K562 (cell line): Measurements from ENCODE around the gene CAPN8. TPM values are rescaled to one million over a fixed set of nuclear protein-coding genes. Genes with fewer than 3 reads are reported as not detected.
A peak's percentile ranks its signal among the peaks of the same experiment; 100 is the strongest.

Experiments
- ARNT ChIP-seq, 2 experiments: fragments of 450-650 bp; IDR thresholded peaks; 2 replicates each; pipeline ENCODE4 v1.6.1; 2016; ENCODE audit warnings: mild to moderate bottlenecking in 1 of 2
- CBFA2T3 ChIP-seq: fragments of 450-650 bp; IDR thresholded peaks from 2 replicates; pipeline ENCODE4 v1.6.1; 2017
- CBX1 ChIP-seq: sonication (generic); IDR thresholded peaks from 2 replicates; pipeline ENCODE4 v1.6.1; 2016; ENCODE audit warnings: antibody characterized with exemption, low read depth, mild to moderate bottlenecking
- CEBPG ChIP-seq, 3 experiments: fragments of 200-800 bp in 1 of 3; sonication (Bioruptor generic) in 1 of 3; sonication (generic) in 1 of 3; formaldehyde crosslinking in 1 of 3; IDR thresholded peaks in 2 of 3; conservative IDR thresholded peaks in 1 of 3; 2 replicates each; pipeline versions ENCODE4 v1.6.1 to v1.8.0; 2016 to 2022; ENCODE audit warnings: missing compliant biosample characterization in 2 of 3, missing genetic modification characterization in 2 of 3, mild to moderate bottlenecking in 1 of 3, missing genetic modification reagents in 1 of 3
- CXXC5 ChIP-seq: fragments of 250-450 bp; sonication (Bioruptor Pico); IDR thresholded peaks from 2 replicates; pipeline ENCODE4 v1.8.0; 2022; ENCODE audit warnings: inconsistent platforms, mild to moderate bottlenecking, moderate library complexity
- DDX20 ChIP-seq: fragments of 450-650 bp; IDR thresholded peaks from 2 replicates; pipeline ENCODE4 v1.6.1; 2016; ENCODE audit warnings: missing genetic modification characterization, low read depth, mild to moderate bottlenecking, missing compliant biosample characterization, moderate library complexity
- ERF ChIP-seq: fragments of 450-650 bp; formaldehyde crosslinking; IDR thresholded peaks from 2 replicates; pipeline ENCODE4 v1.4.0; 2020; ENCODE audit warnings: mild to moderate bottlenecking, mixed read lengths
- FOXK1 ChIP-seq: sonication (generic); formaldehyde crosslinking; IDR thresholded peaks from 2 replicates; pipeline ENCODE4 v1.8.0; 2022; ENCODE audit warnings: missing genetic modification reagents, mild to moderate bottlenecking, borderline replicate concordance
- ILK ChIP-seq: fragments of 450-650 bp; IDR thresholded peaks from 2 replicates; pipeline ENCODE4 v1.6.1; 2016; ENCODE audit warnings: missing genetic modification characterization, low read depth, mild to moderate bottlenecking, missing compliant biosample characterization, moderate library complexity, borderline replicate concordance
- KDM5B ChIP-seq: fragments of 200-600 bp; sonication (generic); IDR thresholded peaks from 2 replicates; pipeline ENCODE4 v1.6.1; 2012; ENCODE audit warnings: low read depth, mild to moderate bottlenecking, moderate library complexity, low read length, control low read depth, inconsistent platforms; ENCODE audit not compliant: insufficient replicate concordance
- L3MBTL2 ChIP-seq: fragments of 450-650 bp; IDR thresholded peaks from 2 replicates; pipeline ENCODE4 v1.6.1; 2016; ENCODE audit warnings: mild to moderate bottlenecking, moderate library complexity
- MITF ChIP-seq: IDR thresholded peaks from 2 replicates; pipeline ENCODE4 v1.6.1; 2014; ENCODE audit warnings: antibody characterized with exemption
- NELFE ChIP-seq: IDR thresholded peaks from 2 replicates; pipeline ENCODE4 v1.6.1; 2011; ENCODE audit warnings: mild to moderate bottlenecking; ENCODE audit not compliant: insufficient read depth, insufficient read length
- PCBP1 ChIP-seq: fragments of 200-400 bp; formaldehyde crosslinking; IDR thresholded peaks from 2 replicates; pipeline ENCODE4 v1.6.1; 2018; ENCODE audit warnings: mild to moderate bottlenecking, low read depth, low read length; ENCODE audit not compliant: poor library complexity, severe bottlenecking
- POLR2H ChIP-seq: IDR thresholded peaks from 2 replicates; pipeline ENCODE4 v1.6.1; 2016; ENCODE audit warnings: missing genetic modification characterization, low read depth, mild to moderate bottlenecking, control low read depth, missing compliant biosample characterization, moderate library complexity
- PTRF ChIP-seq: fragments of 450-650 bp; IDR thresholded peaks from 2 replicates; pipeline ENCODE4 v1.6.1; 2016; ENCODE audit warnings: mild to moderate bottlenecking, missing genetic modification characterization, missing compliant biosample characterization
- RAD21 ChIP-seq, 2 experiments: fragments of 250-450 bp in 1 of 2; fragments of 450-650 bp in 1 of 2; sonication (Bioruptor Pico) in 1 of 2; formaldehyde crosslinking in 1 of 2; IDR thresholded peaks in 1 of 2; conservative IDR thresholded peaks in 1 of 2; 2 replicates each; pipeline versions ENCODE4 v1.4.0 to v1.8.0; 2020 to 2022; ENCODE audit warnings: mild to moderate bottlenecking in 2 of 2, moderate library complexity in 1 of 2
- RBM17 ChIP-seq: fragments of 200-400 bp; formaldehyde crosslinking; IDR thresholded peaks from 2 replicates; pipeline ENCODE4 v1.6.1; 2017; ENCODE audit warnings: low read depth, mild to moderate bottlenecking, low read length, borderline replicate concordance
- RNF2 ChIP-seq: sonication (generic); IDR thresholded peaks from 2 replicates; pipeline ENCODE4 v1.6.1; 2016
- SMARCE1 ChIP-seq: fragments of 450-650 bp; IDR thresholded peaks from 2 replicates; pipeline ENCODE4 v1.7.1; 2016; ENCODE audit warnings: mild to moderate bottlenecking
- ZKSCAN1 ChIP-seq: fragments of 150-350 bp; IDR thresholded peaks from 2 replicates; pipeline ENCODE4 v1.6.1; 2016; ENCODE audit warnings: low read depth, low read length
- ZNF274 ChIP-seq: IDR thresholded peaks from 2 replicates; pipeline ENCODE4 v1.6.1; 2011; ENCODE audit warnings: low read depth, mild to moderate bottlenecking, low read length, moderate library complexity, borderline replicate concordance
- ZNF57 ChIP-seq: fragments of 450-650 bp; formaldehyde crosslinking; IDR thresholded peaks from 2 replicates; pipeline ENCODE4 v1.4.0; 2020; ENCODE audit warnings: mild to moderate bottlenecking, moderate library complexity
- ZNF586 ChIP-seq: fragments of 450-650 bp; formaldehyde crosslinking; conservative IDR thresholded peaks from 2 replicates; pipeline ENCODE4 v1.4.0; 2020; ENCODE audit warnings: mild to moderate bottlenecking, moderate library complexity
- polyA plus RNA-seq, 8 experiments: library from polyadenylated mRNA; depleted of rRNA in 4 of 8; stranded (reverse) in 5 of 8; unstranded in 3 of 8; fragments of >200 nt; fragmentation: Nextera tagmentation in 2 of 8; fragmentation: Illumina TruSeq in 1 of 8; extraction: Ambion mirVana in 2 of 8; extraction: Trizol in 1 of 8; gene quantifications; 2 replicates each; pipeline versions ENCODE4 v1.2.1 to v1.2.3, GENCODE V29; 2011 to 2014; ENCODE audit warnings: inconsistent platforms in 1 of 8, missing spikeins in 1 of 8
- total RNA-seq, 7 experiments: library from RNA; depleted of rRNA in 6 of 7; stranded (reverse); fragments of >200 nt in 6 of 7; fragmentation: Illumina TruSeq in 2 of 7; extraction: Trizol in 2 of 7; gene quantifications; 2 replicates each; pipeline versions ENCODE4 v1.2.1 to v1.2.3, GENCODE V29; 2011 to 2021; ENCODE audit warnings: low replicate concordance in 1 of 7
- TF ChIP-seq, protein P1 (sequence below): fragments of 150-350 bp; IDR thresholded peaks from 2 replicates; pipeline ENCODE4 v1.6.1; 2014; ENCODE audit warnings: low read depth, mild to moderate bottlenecking, low read length, borderline replicate concordance

Gene CAPN8
- total and polyA plus RNA-seq, 9 of the 15 experiments (the other 6 are each of a cell fraction or from before 2014, with no cell fraction given): 0.06 TPM; not detected in 8

DNA sequence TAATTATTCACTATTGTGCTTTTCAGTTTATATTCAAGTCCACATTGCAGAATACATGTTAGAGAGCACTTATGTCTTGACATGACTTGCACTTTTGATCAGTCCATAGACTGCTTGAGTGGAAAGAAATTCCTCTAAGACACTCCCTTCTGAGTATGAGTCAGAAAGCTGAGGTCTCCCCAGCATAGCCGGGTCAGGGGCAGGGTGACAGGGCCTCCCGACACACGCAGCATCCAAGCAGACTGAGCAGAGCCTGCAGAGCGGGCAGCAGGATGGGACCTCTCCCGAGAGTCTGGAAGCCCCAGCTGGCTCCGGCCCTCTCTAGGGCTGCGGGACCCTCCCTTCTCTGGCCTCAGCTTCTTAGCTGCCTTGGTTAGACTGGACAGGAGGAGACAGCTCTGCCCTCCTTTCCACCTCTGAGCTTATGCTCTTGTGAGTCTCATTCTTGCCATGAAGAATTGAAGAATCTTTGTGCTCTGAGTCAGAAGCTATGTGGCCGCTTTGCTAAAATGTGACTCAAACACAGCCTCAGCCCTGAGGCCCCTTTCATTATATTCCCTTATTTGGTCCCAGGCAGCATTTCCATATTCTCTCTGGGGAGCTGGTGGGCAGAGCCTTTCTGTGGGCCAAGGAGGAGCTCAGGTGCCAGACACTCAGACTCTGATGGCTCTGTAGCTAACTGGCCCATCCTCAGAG lies 35.6 kb upstream of the CAPN8 start (continued):
- TF ChIP-seq DDX20 (no peak), PCBP1 (no peak), CXXC5 (0 out of 2 replicates have a peak, but pooled peaks have one; percentile 29), ZNF274 (no peak), RAD21 (CRISPR knock-in tag; conservative IDR thresholded peaks at IDR 0.05 in 1 of 2, IDR thresholded peaks at IDR 0.05 in 1 of 2) (peak in 1 of 2 experiments; percentile 26; a peak in 2 of 4 replicates), L3MBTL2 (no peak), ILK (tag) (no peak), FOXK1 (no peak), POLR2H (tag) (no peak), ZNF57 (CRISPR knock-in tag) (no peak), NELFE (no peak), SMARCE1 (peak; percentile 90), ZKSCAN1 (no peak), MITF (no peak), KDM5B (peak; percentile 74), PTRF (tag) (no peak), CEBPG (CRISPR knock-in tag; IDR thresholded peaks at IDR 0.05) (no peak), CEBPG (tag; conservative IDR thresholded peaks at IDR 0.05 in 1 of 2, IDR thresholded peaks at IDR 0.05 in 1 of 2) (no peak), CBFA2T3 (peak; percentile 32; the same call in 1 of the 2 replicates), ZNF586 (CRISPR knock-in tag) (no peak), RNF2 (no peak), CBX1 (no peak), RBM17 (no peak), ERF (CRISPR knock-in tag) (no peak), ARNT (IDR thresholded peaks at IDR 0.05) (no peak)
- TF ChIP-seq, protein P1, sequence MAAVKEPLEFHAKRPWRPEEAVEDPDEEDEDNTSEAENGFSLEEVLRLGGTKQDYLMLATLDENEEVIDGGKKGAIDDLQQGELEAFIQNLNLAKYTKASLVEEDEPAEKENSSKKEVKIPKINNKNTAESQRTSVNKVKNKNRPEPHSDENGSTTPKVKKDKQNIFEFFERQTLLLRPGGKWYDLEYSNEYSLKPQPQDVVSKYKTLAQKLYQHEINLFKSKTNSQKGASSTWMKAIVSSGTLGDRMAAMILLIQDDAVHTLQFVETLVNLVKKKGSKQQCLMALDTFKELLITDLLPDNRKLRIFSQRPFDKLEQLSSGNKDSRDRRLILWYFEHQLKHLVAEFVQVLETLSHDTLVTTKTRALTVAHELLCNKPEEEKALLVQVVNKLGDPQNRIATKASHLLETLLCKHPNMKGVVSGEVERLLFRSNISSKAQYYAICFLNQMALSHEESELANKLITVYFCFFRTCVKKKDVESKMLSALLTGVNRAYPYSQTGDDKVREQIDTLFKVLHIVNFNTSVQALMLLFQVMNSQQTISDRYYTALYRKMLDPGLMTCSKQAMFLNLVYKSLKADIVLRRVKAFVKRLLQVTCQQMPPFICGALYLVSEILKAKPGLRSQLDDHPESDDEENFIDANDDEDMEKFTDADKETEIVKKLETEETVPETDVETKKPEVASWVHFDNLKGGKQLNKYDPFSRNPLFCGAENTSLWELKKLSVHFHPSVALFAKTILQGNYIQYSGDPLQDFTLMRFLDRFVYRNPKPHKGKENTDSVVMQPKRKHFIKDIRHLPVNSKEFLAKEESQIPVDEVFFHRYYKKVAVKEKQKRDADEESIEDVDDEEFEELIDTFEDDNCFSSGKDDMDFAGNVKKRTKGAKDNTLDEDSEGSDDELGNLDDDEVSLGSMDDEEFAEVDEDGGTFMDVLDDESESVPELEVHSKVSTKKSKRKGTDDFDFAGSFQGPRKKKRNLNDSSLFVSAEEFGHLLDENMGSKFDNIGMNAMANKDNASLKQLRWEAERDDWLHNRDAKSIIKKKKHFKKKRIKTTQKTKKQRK: no peak
